ENCODE measurements around the gene MTMR2. TPM values are rescaled to one million over a fixed set of nuclear protein-coding genes. Genes with fewer than 3 reads are reported as not detected.
A peak's percentile ranks its signal among the peaks of the same experiment; 100 is the strongest.

Gene MTMR2
- polyA plus RNA-seq (ENCODE audit: insufficient read length in 4 of 4): 10 to 100 TPM; 49.0 to 63.1 (median 57.7) TPM

DNA sequence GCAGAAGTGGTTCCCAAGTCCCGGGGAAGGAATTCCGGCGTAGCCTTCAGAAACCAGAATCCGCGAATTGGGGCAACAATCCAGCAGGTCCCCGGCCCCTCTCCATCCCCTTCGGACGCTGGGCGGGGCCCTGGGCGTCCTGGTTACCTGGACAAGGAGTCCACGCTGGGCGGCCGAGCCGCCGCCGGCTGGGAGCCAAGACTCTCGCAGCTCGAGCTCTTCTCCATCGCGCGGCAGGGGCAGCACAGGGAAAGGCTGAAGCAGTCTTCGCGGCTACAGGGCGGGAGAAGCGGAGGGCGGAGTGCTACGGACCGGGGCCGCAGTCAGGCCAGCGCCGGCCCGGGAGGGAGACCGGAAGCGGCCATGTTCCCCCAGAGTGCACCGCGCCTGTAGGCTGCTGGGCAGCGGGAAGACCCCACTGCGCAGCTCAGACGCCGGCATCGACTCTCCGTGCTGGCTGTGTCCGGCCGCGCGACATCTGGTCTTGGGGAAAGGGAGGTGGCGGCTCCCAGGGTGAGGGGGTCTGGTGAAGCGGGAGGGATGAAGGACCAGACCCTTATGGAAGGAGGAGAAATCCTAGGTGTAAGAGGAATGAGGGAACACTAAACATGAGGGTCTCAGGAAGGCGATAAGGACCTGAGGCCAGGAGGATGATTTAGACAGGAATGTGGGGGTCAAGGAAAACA is at the start of gene MTMR2:
MTMR2 (minus strand) TSS at position 380 of the 686 bp plus-strand sequence; CDS start at position 227, 153 bp downstream.
- DNase-seq (ENCODE audit: low read depth in 4 of 4, low spot score in 2 of 4): peak; percentile 69 to 77 (median 70)

DNA sequence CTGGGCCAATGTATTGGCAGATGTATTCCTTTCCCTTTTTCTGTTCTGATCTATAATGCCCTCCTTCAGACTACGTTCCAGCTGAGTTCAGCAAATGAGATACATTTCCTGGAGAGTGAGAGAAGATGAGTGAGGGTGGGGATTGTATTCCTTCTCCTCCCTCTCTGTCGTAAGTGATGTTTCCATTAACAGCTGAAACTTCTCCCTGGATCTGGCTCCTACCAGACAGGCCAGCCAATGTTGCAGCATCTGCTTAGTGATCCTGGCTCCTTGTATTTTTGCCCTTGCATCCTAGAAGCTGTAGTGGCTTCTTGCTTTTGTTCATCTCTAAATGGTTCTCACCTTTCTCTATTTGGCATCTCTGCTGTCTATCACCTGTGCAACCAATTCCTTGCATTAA is 48.2 kb upstream of the MTMR2 start:
- DNase-seq (ENCODE audit: low read depth in 4 of 4, low spot score in 2 of 4): no peak

DNA sequence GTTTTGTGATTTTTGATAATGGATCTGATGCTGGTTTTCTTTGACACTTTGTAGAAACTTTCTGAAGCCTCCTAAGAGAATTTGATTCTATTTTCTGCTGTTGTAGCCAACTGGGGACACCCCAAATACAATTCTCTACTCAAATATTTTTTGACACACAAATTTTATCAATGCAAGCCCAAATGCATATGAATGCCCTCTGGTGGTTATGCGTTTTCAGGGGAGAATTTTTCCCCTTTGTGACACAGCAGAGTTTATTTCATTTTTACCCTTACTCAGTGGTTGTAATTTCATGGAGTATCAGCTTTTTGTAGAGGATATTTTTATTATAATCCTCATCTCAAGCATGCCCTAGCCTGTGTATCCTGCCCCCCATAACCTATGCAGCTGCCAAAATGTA is 44.7 kb upstream of the MTMR2 start:
- no peak for DNase-seq (ENCODE audit: low read depth in 4 of 4, low spot score in 2 of 4)

DNA sequence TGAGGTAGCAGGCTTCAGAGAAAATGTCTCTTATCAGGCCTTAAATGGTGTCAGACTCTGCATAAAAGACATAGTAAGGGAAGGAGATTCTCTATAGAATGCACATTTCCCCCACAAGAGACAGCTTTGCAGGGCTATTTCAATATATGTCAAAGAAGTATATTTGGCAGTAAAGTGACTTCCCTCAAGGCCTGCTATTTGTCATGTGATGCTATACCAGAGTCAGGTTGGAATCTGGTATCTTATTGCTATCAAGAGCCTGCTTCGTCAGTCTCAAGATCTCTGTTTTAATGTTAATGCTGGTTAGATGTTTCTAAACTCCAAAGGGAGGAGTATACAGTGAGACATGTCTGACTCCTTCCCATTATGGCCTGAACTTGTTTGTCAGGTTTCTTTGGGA is 40.4 kb upstream of the MTMR2 start:
- DNase-seq (ENCODE audit: low read depth in 4 of 4, low spot score in 2 of 4): no peak

DNA sequence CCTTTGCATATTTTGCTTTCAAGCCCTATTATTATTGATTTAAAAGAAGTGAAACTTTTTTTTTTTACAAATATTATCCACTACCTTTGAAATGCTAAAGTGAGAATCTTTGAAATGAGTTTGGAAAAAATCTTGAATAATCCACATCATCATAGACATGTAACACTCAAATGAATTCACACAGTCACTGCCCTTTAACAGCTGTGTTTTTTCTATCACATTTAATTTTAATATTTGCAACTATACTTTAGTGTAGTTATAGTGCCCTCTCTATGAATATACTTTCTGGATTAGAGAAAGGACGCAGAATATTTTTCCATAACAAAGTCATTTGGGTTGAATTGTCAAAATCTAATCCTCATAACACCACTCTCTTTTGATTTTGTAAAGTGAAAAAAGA is 37.9 kb upstream of the MTMR2 start:
- no peak for DNase-seq (ENCODE audit: low read depth in 4 of 4, low spot score in 2 of 4)

DNA sequence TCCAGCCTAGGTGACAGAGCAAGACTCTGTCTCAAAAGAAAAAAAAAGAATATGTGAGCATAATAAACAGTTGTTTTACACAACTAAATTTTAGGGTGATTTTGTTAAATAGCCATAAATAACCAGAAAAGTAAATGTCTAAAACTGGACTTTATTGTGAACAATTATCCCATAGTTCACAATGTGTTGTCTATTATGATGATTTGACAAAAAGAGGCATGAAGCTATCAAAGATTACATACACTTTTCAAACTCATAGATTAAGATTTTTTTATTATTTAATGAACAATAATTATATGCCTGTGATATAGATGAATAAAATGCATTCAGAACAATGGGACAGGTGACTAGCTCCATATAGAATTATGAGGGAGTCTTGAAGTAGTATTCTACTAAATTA is 27.0 kb upstream of the MTMR2 start:
- no peak for DNase-seq (ENCODE audit: low read depth in 4 of 4, low spot score in 2 of 4)

DNA sequence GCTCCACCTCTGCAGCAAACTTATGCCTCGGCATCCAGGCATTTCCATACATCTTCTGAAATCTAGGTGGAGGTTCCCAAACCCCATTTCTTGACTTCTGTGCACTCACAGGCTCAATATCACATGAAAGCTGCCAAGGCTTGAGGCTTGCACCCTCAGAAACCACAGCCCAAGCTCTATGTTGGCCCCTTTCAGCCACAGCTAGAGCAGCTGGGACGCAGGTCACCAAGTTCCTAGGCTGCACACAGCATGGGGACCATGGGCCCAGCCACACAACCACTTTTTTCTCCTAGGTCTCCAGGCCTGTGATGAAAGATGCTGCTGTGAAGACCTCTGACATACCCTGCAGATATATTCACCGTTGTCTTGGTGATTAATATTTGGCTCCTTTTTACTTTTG is 24.7 kb upstream of the MTMR2 start:
- DNase-seq (ENCODE audit: low read depth in 4 of 4, low spot score in 2 of 4): no peak

DNA sequence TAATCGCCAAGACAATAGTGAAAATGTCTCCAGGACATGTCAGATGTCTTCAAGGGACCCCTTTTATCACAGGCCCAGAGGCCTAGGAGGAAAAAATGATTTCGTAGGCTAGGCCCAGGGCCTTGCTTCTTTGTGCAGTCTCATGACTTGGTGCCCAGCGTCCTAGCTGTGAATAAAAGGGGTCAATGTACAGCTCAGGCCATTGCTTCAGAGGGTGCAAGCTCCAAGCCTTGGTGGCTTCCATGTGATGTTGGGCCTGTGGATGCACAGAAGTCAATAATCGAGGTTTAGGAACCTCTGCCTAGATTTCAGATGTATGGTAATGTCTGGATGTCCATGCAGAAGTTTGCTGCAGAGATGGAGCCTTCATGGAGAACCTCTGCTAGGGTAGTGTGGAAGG is 20.7 kb upstream of the MTMR2 start:
- no peak for DNase-seq (ENCODE audit: low read depth in 4 of 4, low spot score in 2 of 4)

DNA sequence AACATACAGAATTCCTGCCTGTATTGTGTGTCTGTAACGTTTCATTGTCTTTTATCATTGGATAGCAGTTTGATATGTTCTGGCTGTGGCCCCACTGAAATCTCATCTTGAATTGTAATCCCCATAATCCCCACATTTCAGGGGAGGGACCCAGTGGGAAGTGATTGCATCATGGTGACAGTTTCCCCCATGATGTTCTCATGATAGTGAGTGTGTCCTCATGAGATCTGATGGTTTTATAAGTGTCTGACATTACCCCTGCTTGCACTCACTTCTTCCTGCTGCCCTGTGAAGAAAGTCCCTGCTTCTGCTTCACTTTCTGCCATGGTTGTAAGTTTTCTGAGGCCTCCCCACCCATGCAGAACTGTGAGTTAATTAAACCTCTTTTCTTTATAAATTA is 19.6 kb upstream of the MTMR2 start:
- no peak for DNase-seq (ENCODE audit: low read depth in 4 of 4, low spot score in 2 of 4)

DNA sequence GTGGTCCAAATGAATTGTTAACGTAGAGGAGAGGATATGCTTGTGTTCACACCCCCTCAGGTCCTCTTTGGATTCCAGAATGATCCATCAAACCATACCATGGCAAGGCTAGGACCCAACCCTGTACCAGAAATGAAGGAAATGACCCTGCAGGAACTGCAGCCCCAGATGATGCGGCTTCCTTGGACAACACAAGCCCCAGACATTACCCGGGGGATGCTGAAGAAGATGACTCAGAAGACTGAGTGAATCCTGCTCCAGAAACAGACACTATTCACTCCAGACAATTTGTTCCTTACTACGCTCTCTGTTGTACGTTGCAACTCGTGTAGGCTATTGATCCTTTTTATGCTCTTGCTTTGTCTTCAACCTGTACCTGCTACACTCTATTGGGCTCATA is 15.2 kb upstream of the MTMR2 start:
- DNase-seq (ENCODE audit: low read depth in 4 of 4, low spot score in 2 of 4): no peak

DNA sequence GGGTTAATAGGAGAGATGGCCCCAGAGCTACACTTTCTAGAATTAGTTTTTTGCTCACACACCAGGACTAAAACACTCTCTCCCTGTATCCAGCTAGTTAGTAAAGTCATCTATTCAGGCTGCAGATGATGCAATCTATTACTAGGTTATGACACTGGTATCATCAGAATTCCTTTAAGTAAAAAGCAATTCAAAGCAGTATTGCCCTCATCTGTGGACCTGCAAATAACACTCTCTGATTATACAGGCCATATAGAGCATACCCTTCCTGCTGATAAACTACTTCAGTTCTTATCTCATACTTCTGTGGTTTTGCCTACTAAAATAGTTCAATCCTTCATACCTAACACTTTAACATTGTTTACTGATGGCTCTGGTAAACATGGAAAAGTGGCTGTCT is 13.5 kb upstream of the MTMR2 start:
- DNase-seq (ENCODE audit: low read depth in 4 of 4, low spot score in 2 of 4): no peak

DNA sequence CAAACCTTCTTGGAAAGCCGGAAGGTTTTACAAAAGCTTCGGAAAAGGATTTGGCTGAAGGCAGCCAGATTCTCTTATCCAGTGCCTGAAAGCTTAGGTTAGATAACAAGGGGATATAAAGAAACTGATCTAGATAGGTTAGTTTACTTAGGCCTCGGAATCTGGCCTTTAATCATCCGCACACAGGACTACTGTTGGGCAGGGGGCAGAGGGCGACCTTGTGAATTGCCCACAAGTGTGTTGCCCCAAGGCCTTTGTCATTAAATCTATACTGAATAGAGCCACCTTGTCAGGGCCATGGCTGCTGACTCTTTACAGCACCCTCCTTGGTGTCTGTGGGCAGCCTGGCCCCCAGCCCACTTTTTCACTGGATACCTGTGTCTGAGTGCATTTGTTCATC is 9.7 kb upstream of the MTMR2 start:
- DNase-seq (ENCODE audit: low read depth in 4 of 4, low spot score in 2 of 4): no peak

DNA sequence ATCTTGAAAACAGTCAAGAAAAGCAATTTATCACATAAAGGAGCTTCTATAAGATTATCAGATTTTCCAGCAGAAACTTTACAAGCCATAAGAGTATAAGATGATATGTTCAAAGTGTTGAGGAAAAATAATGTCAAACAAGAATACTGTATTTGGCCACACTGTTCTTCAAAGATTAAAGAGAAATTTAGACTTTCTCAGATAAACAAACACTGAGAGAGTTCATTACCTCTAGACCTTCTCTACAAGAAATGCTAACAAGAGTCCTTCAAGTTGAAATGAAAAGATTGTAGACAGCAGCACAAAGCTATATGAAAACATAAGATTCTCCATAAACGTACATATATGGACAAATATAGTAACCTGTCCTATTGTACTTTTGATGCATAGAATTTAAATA is 8.0 kb upstream of the MTMR2 start:
- DNase-seq (ENCODE audit: low read depth in 4 of 4, low spot score in 2 of 4): no peak

DNA sequence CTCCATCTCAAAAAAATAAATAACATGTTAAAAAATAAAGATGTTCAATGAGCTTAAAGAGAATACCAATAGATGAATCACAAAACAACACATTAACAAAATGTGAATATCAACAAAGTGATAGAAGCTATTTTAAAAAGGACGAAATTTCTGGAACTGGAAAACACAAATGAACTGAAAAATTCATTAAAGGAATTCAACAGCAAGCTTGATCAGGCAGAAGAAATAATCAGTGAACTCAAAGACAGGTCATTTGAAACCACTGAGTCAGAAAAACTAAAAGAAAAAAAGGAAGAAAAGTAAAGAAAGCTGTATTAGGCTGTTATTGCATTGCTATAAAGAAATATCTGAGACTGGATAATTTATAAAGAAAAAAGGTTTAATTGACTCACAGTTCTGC is 7.0 kb upstream of the MTMR2 start:
- no peak for DNase-seq (ENCODE audit: low read depth in 4 of 4, low spot score in 2 of 4)

DNA sequence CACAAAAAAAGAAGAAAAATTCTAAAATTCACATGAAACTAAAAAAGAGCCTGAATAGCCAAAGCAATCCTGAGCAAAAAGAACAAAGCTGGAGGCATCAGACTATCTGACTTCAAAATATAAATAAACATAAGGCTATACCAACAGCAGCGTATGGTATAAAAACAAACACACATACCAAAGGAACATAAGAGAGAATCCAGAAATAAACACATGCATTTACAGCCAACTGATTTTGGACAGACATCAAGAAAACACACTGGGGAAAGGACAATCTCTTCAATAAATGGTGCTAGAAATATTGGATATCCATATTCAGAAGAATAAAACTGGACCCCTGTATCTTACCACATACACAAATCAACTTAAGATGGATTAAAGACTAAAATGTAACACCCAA is 2.8 kb upstream of the MTMR2 start:
- no peak for DNase-seq (ENCODE audit: low read depth in 4 of 4, low spot score in 2 of 4)

DNA sequence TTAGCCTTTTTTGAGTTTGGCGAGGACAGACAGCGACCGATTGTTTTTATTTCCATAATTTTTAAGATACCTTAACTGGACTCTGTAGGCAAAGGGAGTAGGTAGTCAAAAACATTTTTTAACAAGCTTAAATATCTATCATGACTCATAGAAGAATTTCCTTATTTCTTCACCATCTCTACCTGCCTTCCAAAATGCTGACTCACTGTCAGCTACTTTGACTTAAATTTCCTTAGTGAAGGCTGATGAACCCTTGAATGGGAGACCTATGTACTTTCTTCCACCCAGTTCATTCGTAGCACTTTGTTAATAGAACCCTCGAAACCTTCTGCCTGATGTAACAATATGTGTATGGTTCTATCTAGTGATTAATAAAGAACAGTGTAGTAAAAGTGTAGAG is 1.1 kb upstream of the MTMR2 start:
- DNase-seq (ENCODE audit: low read depth in 4 of 4, low spot score in 2 of 4): peak in 1 of 4 donors; percentile 10

DNA sequence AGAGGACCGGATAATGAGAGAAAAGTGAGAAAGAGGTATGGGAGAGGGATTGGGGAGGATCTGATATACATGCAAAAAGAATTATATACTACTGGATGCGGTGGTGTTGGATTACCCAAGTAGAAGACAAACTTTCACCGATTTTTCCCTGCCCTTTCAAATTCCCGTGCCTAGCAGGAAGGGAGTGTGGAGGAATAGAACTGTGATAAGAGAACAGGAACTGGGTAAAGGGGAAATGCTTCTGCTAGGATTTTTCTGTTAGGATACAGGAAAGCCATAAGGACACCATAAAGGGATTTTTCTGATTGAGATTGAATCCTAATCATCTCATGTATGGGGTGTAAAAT is 480 bp upstream of the MTMR2 start:
- no peak for DNase-seq (ENCODE audit: low read depth in 4 of 4, low spot score in 2 of 4)

DNA sequence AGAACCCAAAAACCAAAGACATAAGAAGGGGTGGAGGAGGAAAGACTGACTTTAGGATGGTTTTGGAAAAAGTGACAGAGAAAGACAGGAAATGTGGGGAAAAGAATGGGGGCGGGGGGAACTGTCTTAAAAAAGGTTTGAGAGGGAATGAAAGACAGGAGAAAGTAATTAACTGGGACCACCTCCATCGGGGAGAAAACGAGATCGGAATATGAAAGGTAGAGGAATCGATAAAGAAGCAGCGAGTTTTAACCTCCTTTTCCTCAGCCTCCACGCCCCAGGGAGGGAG is 524 bp downstream of the MTMR2 start:
- peak in 1 of 4 donors; percentile 15 for DNase-seq (ENCODE audit: low read depth in 4 of 4, low spot score in 2 of 4)

DNA sequence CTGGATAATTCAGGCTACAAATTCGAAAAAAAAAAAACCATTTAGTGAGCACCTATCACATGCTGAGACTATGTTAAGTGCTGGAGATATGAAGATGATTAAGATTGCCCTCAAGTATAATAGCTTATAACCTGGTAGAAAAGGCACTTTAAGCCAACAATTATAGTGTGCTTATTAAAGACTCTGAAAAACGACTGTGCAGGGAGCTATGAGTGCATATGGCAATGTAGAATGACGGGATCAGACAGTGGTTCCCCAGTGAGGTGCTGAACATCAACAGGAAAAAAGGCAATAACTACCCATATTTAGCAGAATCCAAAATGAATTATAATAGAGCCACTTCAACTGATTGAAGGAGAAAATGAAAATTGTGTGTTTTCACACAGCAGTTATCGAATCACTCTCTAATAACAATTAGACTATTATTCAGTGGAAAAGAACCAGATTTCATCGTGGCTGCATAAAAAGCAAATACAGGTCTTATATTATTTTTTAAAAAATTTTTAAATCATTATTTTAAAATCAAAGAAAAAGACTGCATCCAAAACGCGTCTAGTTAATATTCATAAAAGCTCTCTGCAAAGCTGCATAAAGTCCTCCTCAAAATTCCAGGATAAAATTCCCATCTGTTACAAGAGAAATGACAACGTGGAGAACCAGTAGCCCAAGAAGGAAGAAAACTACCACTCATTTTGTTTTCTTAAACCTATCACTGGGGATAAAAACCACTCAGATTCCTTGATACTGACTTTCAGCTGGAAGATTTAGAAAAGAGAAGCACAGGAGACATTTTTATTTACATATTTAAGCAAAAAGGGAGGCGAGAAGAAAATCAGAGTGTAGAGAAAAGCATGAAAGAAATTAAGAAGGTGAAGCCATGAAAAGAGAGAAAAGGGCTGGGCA is 1.1 kb downstream of the MTMR2 start:
- DNase-seq (ENCODE audit: low read depth in 4 of 4, low spot score in 2 of 4): peak in 1 of 4 donors; percentile 5

DNA sequence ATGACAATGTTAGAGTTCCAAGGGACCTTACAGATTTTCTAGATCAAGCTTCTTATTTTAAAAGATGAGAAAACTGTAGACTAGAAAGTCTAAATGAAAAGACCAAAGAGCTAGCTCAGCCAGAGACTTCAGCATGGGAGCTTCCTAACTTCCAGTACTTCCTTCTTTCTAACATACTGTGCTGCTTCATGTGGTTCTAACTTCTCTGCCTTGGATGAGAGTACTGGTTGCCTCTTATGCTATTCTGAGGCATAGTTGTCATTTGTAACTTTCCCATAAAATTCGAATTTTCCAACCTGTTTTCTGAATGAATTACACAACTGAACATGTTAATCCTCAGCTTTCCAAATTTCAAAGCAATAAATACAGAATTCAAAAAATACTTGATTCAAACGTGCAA is 1.8 kb downstream of the MTMR2 start:
- no peak for DNase-seq (ENCODE audit: low read depth in 4 of 4, low spot score in 2 of 4)

DNA sequence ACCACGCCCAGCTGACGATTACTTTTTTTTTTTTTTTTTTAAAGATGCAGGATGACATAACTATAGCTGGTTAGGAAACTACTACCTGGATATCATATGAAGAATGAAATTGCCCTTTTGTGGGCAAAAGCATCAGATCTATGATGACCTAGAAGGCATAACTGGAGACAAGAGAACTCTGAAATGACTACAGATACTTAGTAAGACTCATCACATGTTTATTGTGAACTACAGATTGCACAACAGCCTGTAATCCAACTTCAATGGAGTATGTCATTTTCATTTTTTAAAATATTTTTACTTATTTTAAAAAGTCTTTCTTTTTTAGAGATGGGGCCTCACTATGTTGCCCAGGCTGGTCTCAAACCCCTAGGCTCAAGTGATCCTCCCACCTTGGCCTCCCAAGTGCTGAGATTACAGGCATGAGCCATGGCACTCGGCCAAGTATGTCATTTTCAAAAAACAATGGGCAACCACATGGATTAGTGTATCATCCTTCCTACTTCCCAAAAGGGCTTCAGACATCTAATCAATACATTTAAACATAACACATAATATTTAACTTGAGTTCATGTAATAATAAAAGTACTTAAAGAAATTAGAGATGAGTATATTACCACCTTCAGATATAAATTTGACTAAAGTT is 3.3 kb downstream of the MTMR2 start:
- DNase-seq (ENCODE audit: low read depth in 4 of 4, low spot score in 2 of 4): no peak

DNA sequence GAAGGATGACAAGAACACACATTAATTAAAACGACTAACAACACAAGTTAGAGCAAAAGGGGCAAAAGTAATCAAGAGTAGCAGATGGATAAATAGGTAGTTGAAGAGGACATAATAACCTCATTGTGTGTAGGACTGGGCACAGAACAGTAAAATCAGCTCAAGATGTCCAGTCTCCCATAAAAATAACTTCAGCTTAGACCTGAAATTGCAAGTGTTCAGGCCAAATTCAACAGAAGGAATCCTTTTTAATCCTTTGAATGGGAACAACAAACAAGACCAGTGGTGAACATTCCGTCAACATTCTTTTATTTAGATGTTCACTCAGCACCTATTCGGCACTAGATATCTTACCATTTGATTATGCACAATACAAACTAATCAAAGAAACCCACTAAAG is 4.4 kb downstream of the MTMR2 start:
- DNase-seq (ENCODE audit: low read depth in 4 of 4, low spot score in 2 of 4): no peak
